Measurements from ENCODE around the gene GALNT18. TPM values are rescaled to one million over a fixed set of nuclear protein-coding genes. Genes with fewer than 3 reads are reported as not detected.
A peak's percentile ranks its signal among the peaks of the same experiment; 100 is the strongest.

GALNT18 gene
- total RNA-seq, 1 donor from 2014 or later: 19.0 TPM

GRCh38 chr11:11628651-11629050 is 6.8 kb upstream of the GALNT18 start:
- no peak for DNase-seq (ENCODE audit: low spot score)
- no peak for ATAC-seq
- intact Hi-C loops (cut with DNase I): no loop called here

- ATAC-seq (no peak), DNase-seq (ENCODE audit: low spot score) (no peak)
- intact Hi-C loops (cut with DNase I): no loop called here
Observed at GRCh38 chr11:11626128-11626527, 4.3 kb upstream of the GALNT18 start.

- no peak for ATAC-seq
- no peak for DNase-seq (ENCODE audit: low spot score)
- intact Hi-C loops (cut with DNase I): no loop called here
Observed at GRCh38 chr11:11624926-11625325, 3.1 kb upstream of the GALNT18 start.

DNA sequence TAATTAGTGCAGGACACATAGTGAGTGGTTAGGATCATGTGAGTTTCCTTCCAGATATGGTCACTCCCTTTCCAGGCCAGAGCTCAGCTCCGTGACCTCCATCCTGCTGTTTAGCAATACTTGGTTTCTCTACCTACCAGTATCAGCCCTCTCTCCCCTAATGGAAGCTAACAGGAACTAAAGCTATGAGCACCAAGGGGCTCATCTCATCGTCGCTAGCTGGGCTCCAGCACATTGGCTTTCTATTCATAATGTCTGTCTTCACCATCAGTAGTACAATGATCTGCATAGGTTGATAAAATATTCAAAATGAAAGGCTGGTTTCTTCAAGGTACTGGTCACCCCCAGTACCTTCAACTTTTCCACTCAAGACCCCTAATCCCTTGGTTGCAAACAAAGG is 2.4 kb upstream of the GALNT18 start:
- ATAC-seq: no peak
- intact Hi-C loops (cut with DNase I): no loop called here

DNA sequence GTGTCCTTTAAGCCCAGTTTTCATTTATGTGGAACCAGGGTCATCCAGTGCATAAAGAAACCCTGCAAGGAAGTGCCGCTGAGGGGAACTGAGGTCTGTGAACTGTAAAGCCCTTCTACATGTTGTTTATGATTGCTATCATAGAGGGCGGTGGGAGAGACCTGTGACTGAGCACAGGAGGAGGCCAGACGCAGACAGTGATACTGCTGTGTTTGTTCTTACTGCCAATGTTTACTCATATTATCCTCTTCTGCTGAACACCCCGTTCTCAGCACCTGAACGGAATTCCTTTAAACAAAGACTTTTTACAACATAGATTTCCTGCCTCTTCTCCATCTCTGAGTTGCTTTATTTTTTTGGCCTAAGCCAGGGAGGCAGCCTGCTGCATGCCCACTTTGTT is 967 bp upstream of the GALNT18 start:
- intact Hi-C loops (cut with DNase I): no loop called here
- DNase-seq (ENCODE audit: low spot score) (no peak), ATAC-seq (no peak)

More for the DNA sequence above, 2.4 kb upstream of the GALNT18 start:
- no peak for DNase-seq (ENCODE audit: low spot score)

DNA sequence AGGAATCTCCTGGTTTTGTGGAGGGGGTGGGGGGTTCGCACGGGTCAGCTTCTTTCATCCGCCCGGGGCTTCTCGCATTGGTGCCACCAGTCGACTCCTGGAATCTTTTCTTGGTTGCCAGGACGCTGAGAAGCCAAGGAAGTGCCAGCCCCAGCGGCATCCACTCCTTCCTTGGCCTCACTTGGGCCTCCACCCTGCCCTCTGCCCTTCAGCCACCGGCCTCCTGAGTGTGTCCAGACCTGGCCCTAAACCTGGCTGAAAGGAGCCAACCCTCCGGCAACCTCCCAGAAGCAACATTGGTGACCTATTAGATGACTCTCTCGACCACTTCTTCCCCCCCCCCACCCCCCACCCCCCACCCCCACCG is 518 bp upstream of the GALNT18 start:
- peak; percentile 13 for ATAC-seq

GRCh38 chr11:11620921-11621572 is 758 bp downstream of the GALNT18 start:
- peak; percentile 69 for ATAC-seq

More for the DNA sequence above, 518 bp upstream of the GALNT18 start:
- intact Hi-C loops (cut with DNase I): no loop called here
- peak; percentile 67 for DNase-seq (ENCODE audit: low spot score)

DNA sequence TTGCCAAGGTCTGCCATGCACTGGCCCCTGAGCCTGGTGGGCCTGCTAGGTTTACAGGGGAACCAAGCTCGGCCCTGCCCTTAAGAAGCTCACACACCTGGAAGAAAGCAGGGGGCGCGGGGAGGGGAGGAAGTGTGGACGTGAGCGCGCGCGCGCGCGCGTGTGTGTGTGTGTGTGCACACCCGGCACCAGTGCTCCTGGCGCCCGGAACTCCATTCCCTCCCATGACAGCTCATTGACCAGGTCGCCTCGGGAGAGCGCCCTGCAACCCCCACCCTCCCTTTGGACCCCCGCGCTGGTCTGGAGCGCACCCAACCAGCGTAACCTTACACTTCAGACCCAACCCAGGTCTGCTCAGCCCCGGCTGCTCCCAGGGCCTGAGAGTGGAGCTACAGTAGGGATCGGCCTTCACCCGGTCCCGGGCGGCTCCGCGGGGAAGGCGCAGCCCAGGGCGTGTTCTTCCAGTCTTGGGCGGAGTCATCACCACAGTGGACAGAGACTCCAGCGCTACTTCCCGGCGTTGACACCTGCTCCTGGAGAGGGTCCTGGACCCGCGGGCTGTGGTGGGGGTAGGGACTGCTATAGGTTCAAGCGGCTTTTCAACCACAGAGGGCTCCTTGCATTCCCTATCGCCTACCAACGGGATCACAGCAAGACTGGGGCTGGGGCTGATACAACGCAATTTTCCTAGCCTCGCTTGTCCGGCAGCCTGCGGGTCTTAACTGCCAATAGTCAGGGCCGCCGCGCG is 1.5 kb downstream of the GALNT18 start:
- intact Hi-C loops (cut with DNase I): no loop called here
- peak; percentile 65 for DNase-seq (ENCODE audit: low spot score)

More at GRCh38 chr11:11620921-11621572, 758 bp downstream of the GALNT18 start:
- intact Hi-C loops (cut with DNase I): no loop called here
- peak; percentile 69 for DNase-seq (ENCODE audit: low spot score)

DNA sequence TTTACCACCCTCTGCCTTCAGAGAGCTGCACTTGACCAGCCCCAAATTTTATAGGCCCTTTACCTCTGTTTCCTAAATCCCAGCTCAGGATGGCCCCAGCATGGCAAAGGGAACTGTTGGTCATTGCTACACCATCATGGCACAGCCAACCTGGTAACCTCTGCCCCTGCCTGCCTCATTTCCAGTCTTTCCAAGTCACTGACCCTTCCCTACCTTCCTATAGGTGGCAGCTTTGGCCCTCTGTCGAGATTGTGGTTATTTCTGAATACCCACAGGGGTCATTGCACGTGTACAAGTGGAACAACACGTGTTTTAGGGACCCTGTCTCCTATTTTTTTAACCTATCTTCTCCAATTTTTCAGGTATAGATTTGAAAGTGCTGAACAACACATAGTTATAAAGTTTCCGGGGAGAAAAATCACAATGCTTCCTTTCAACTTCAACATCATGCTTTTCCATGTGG is 2.8 kb downstream of the GALNT18 start:
- intact Hi-C loops (cut with DNase I): no loop called here
- no peak for ATAC-seq
- DNase-seq (ENCODE audit: low spot score): no peak

More for the DNA sequence above, 1.5 kb downstream of the GALNT18 start:
- ATAC-seq: peak; percentile 54

- ATAC-seq (no peak), DNase-seq (ENCODE audit: low spot score) (no peak)
- intact Hi-C loops (cut with DNase I): no loop called here
Observed at GRCh38 chr11:11615086-11615485, 6.7 kb downstream of the GALNT18 start.

DNA sequence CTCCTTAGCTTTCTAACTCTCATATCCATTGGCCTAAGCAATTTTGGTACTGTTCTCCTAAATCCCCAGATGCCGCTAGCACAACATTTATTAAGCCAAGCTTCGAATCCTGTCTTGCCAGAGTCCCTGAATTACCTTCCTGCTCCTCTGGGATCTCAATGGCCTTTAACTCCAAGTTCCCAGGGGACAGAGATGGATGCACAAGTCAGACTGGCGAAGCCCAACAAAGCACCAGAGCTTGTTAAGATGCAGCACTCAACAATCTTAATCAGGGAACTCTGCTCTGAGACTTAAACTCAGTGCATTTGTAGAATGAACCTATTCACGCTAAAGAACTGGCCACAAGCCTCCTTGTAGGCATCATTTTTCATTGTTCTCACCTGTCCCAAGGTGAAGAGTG is 9.4 kb downstream of the GALNT18 start:
- ATAC-seq: no peak
- intact Hi-C loops (cut with DNase I): no loop called here
- DNase-seq (ENCODE audit: low spot score): no peak

DNA sequence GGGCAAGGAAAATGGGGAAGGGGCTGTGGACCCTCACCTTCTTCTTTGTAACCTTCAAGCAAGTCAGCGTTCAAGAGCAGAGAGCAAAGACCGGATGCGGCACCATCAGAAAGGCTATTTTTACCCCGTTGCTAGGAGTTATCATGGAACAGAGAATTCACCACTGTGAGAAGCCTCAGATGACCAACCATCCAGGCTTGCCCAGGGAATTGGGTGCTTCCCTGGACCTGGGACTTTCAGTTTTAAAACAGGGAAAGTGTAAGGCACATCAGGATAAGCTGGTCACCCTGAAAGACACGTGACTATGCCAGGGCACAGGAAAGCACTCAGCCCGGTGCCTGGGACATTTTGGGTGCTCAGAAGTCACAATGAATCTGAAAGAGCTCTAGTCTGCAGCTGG is 10.4 kb downstream of the GALNT18 start:
- ATAC-seq: no peak

GRCh38 chr11:11608783-11609232 is 13.0 kb downstream of the GALNT18 start:
- no peak for DNase-seq (ENCODE audit: low spot score)
- intact Hi-C loops (cut with DNase I): no loop called here
- no peak for ATAC-seq

More for the DNA sequence above, 10.4 kb downstream of the GALNT18 start:
- intact Hi-C loops (cut with DNase I): no loop called here
- DNase-seq (ENCODE audit: low spot score): no peak

DNA sequence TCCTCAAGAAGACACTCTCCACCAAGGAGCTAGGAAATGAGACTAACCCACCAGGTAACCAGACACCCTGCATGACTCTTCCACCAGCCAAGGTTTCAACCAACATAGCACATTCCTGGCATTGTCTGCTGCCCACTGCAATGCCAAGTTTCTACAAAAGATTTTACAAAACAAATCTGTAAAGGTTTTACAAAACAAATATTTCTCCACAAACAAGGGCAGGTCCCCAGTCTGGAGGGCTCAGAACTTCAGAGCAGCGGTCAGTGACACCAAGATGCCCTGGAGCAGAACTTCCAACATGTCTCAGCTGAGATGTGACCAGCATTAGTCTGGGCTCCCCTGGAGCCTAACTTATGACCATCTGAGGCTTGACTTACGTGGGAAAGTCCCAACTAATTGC is 14.0 kb downstream of the GALNT18 start:
- ATAC-seq: no peak
- intact Hi-C loops (cut with DNase I): no loop called here
- DNase-seq (ENCODE audit: low spot score): no peak

GRCh38 chr11:11605821-11606450 is 15.9 kb downstream of the GALNT18 start:
- DNase-seq (ENCODE audit: low spot score): no peak

DNA sequence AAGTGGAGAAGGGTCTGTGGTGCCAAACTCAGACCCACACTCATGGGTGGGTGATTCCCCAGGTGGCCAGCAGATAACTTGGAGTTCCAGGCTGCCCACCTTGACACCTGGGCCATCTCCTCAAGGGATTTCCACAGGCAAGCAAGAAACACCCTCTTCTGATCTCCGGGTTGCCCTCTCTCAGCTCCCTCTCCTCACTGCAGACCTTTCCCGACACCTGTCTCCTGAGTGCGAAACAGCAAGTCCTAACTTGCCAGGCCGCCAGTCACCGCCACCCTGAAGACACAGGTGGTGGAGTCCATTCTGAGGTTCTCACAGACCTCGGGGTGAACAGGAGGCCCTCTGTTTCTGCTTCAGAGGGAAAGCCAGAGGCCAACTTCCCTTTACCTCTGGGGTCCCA is 16.6 kb downstream of the GALNT18 start:
- no peak for ATAC-seq
- no peak for DNase-seq (ENCODE audit: low spot score)
- intact Hi-C loops (cut with DNase I): no loop called here

More at GRCh38 chr11:11605821-11606450, 15.9 kb downstream of the GALNT18 start:
- intact Hi-C loops (cut with DNase I): no loop called here
- no peak for ATAC-seq

DNA sequence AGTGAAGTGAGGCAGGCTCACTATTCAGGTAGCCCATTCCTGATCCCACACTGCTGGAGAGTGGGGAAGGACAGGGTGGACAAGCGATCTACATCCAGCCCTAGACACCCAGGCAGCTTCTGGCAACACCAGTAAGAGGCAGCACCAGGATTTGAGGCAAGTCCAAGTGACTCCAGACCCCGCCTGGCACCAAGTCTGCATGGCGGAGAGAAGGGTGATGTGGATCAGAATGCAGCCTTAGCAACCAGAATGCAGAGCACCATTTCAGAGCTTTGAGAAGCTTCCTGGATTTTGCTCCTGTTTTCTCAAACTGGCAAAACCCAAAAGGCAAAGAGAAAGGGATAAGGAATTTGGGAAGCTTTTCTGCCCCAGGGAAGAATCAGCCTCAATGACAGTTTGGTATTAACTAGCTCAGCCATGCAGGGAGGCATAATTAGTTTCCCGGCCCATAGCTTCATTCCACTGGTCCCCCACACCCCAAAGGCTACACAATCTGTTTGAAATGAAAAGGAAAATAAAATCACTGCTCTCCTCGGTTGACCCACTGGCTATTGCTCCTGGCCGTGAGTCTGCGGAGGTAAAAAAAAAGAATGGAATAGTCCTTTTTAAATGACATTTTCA is 17.3 kb downstream of the GALNT18 start:
- DNase-seq (ENCODE audit: low spot score) (no peak), ATAC-seq (no peak)
- intact Hi-C loops (cut with DNase I): no loop called here

DNA sequence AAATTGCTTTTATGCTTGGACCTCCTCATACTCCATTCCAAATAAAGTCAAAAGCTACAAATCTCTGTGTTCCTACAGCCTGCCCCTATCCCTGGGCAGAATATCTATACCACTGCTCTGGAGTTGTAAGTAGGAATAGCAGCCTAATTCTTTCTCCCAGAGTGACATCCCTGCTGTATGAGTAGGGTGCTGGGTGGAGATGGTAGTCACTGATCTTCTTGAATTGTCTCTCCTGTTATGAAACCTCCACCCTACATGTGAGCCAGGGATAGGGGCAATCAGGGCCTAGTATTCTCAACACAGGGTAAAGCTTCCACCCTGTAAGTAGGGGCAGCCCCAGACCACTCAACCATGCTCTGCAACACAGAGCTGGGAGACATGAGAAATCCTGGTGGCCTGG is 19.8 kb downstream of the GALNT18 start:
- no peak for ATAC-seq
- no peak for DNase-seq (ENCODE audit: low spot score)
- intact Hi-C loops (cut with DNase I): no loop called here

DNA sequence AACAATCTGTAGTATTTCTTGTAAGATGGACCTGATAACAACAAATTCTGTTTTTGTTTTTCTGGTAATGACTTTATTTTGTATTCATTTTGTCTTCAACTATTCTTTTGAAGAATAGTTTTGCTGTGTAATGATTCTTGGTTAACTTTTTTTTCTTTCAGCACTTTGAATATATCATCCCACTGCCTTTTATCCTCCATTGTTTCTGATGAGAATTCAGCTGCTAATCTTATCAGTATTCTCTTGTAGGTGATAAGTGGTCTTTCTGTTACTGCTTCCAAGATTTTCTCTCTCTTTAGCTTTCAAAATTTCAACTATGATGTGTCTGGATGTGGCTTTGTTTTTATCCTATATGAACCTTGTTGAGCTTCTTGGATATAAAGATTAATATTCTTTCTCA is 21.5 kb downstream of the GALNT18 start:
- ATAC-seq (no peak), DNase-seq (ENCODE audit: low spot score) (no peak)
- intact Hi-C loops (cut with DNase I): no loop called here

- no peak for ATAC-seq
- no peak for DNase-seq (ENCODE audit: low spot score)
- intact Hi-C loops (cut with DNase I): no loop called here
Observed at GRCh38 chr11:11598243-11598642, 23.6 kb downstream of the GALNT18 start.
